NCI-H460 (cell line): ENCODE measurements around the gene LYPD6. TPM values are rescaled to one million over a fixed set of nuclear protein-coding genes. Genes with fewer than 3 reads are reported as not detected.
"Not testable (repeated sequence)": the region's sequence is repeated elsewhere in the genome, so short reads cannot be mapped to it uniquely, and the experiment has no call there.

ENCODE experiments used
- DNase-seq: peaks from one replicate; pipeline ENCODE4 v3.0.0-alpha.2; 2016; ENCODE audit warnings: low read depth; ENCODE audit errors: extremely low read depth
- polyA plus RNA-seq: library from polyadenylated mRNA; depleted of rRNA; stranded (reverse); fragments of >200 nt; gene quantifications from 2 replicates; pipeline ENCODE4 v1.2.3, GENCODE V29; 2014; cell fraction: nucleus; rRNA removed
- total RNA-seq: library from RNA; depleted of rRNA; stranded (reverse); fragments of >200 nt; shearing (Covaris generic); gene quantifications from 2 replicates; pipeline ENCODE4 v1.2.3, GENCODE V29; 2014; rRNA removed

The LYPD6 gene, protein sequence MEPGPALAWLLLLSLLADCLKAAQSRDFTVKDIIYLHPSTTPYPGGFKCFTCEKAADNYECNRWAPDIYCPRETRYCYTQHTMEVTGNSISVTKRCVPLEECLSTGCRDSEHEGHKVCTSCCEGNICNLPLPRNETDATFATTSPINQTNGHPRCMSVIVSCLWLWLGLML
- total RNA-seq, result 5.5 and 5.6 TPM in 2 replicates
- polyA plus RNA-seq, result 6.9 and 11.9 TPM in 2 replicates

DNA sequence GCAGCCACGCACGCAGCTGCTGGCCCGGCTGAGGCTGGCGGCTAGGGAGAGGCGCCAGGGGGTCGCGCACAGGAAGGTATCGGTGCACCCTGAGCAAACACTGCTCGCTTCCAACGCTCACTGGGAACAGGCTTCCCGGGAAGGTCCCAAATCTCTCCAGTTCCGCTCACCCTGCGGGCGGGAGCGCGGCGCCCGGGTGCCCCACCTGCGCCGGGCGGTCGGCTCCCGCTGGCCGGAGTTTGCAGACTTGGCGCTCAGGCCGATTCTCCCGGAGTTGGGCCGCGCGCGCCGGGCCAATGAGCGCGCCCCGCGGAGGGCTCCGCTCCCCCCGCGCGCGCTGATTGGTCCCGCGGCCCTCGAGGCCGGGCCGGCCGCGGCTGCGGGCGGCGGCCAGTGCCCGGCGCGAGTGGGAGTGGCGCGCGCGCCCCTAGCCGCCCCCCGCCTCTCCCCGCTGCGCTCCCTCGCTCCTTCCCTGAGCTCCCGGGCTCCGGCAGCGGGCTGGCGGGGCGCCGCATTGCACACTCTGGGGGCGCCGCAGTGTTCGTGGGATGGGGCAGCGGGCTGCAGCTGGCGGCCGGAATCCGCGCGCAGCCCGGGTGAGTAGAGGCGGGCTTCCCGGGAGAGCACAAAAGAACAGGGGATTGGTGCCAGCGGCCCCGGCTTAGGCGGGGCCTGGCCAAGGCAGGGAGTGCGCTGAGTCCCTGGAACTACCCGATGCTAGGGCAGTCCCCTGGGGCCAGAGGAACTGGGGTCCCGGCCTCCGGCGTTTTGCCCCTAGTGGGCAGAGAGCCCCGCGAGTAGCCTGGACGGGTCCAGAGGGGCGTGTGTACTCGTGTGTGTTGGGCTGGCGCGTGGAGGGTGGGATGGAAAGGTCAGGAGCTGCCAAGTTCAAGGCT is at the start of gene LYPD6:
Gene LYPD6, plus strand, starts transcription at position 461 of the 896 bp plus-strand sequence. CDS start 107,122 bp downstream, outside the sequence.
- peak; percentile 68 for DNase-seq

DNA sequence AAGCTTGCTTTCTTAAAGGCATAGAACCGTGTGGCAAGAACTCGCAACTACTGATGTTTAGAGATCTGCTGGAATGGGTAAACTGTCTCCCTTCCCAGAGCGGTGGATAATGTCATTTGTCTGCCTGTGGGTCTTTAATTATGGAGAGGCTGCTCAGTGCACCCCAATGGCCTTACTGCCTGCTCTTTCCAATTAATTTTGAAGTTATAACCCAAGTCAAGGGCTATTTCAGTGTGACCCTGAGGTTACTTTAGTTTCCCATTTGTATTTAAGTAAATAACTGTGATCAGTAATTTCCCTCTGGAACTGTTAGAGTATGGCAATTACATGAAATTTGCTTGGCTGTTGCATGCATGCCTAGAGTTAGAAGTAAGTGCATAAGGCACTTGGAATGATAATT is 48.9 kb upstream of the LYPD6 start:
- DNase-seq, result no peak

DNA sequence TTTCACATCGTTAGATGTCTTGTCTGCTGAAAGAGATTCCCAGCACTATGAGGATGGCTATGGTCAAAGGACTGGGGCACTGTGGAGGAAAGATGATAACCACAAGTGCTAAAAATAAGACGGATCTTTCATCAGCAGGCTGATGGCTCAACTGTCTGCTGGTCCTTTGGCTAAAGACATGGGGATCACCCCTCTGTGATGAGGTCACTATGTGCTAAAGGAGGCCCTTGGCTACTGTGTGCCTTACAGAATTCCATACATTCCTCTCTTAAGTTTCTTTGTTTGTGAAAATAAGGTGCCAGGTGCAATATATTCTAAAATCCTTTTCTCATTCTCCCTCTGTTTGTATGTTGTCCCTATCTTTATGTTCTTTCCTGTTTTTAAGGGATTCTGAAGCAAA is 39.7 kb upstream of the LYPD6 start:
- no peak for DNase-seq

DNA sequence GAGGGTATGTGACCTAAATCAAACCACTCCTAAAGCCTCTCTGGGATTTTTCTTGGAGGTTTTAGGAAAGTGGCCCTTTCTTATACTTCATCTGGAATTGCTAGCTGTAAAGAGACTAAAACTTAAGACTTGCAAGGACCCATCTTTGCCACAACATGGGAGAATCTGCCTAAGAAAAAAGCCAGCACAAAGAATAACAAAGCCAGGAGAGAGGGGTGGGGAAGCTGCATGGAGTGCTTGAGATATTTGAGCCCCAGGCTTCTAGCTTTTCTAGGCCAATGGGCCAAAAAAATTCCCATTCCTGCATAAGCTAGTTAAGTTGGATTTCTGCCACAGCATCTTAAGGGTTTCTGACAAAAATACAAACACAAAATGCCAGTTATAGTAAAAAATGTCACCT is 38.5 kb upstream of the LYPD6 start:
- DNase-seq, result no peak

DNA sequence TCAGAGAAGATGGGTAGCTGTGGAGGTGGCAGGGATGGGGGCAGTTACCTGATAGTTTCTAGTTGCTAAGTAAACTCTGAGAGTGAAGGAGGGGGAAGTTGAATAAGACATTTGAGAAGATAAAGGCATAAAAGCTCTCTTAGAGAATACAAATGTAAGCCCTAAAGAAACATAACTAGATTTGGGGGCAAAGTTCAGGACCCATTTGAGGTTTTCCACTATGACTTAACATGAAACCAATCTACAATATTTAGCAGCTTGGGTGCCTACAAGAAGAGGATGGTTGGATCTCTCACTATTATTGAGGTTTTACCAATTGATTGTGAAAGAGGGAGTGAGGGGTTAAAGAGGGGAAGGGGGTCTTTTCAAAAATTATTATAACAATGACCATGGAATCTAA is 34.4 kb upstream of the LYPD6 start:
- DNase-seq, result no peak

DNA sequence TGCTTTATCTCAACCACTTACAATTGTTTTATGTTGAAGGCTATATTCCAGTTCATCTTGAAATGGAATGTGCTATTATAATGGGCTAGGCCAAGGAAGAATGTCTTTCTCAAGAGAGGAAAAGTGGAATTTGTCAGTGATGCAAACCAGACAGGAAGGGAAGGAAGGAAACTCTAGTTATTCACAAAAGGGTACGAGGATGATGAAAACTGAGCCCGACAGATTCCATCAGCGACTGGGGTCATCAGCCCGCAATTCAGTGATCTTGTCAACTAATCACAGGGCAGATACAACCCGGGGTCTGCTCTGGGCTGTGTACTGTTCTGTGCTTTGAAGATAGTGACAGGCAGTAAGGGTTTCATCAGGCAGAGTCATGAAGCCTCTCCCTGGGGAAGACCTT is 23.4 kb upstream of the LYPD6 start:
- no peak for DNase-seq

DNA sequence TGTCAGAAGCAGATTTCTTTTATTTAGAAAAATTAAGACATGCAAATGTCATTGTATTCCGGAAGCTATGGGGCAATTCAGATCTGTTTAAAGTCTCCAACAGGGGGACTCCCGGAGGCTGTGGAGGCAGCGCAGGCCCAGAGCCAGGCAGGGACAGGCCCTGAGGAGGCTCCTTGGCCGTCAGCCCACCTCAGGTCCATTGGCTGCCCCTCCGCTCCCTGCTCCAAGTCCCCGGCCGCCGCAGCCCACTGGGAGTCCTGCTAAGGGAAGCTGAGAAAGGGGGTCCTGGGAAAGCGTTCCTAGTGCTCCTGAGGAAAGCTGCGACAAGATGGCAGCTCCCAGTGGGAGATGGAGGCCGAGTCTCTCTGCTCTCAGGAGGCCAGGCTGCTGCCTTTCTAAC is 20.0 kb upstream of the LYPD6 start:
- no peak for DNase-seq

DNA sequence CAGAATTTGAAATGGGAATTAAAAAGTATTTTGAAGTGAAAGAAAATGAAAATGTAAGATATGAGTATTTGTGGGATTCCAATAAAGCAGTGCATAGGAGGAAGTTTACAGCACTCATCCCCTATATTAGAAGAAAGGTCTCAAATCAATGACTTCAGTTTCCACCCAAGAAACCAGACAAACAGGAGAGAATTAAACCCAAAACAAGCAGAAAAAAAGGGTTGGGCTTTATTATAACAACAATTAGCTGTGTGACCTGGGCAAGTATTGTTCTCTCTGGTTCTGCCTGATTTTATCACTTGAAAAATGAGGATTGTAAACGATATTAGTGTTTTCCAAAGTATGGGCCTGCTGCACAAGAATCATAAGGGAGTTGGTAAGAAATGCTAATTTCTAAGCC is 18.3 kb upstream of the LYPD6 start:
- no peak for DNase-seq

DNA sequence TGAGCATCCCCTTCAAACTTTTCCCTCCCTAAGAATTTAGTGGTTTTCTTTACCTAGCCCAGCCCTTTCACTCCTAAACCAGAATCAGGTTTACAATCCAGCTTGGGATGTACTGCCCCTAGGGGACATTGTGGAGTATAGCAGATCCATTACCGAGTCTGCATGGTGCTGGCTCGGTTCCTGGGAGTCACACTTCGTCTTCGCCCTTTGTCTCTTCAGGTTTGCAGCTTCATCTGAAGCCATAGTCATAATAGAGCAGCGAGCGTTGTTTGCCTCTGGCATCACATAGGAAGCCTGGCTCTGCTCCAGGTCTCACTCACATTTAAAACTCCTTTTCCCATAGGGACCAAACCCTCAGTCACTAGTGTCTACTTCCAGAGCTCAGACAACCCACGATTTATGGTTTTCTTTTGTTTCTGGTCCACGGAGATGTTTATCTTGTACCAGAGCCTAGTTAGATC is 16.8 kb upstream of the LYPD6 start:
- peak; percentile 45 for DNase-seq

DNA sequence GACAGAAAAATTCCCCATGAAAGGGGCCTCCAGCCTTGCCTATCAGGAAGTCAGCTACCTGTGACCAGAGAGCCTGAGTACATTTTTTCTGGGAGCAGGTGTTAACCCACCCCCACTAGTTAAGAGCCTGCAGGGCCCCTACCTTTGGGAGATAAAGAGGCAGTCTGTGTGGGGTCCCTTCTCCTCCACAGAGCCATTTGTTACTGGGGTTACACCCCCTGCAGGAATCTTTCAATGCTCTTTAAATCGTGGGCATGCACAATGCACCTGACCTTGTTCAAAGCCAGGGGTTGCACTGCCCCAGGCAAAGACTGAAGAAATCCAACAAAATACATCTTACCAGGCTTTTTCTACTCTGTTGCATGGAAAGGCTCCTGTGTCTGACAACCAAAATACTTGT is 15.7 kb upstream of the LYPD6 start:
- DNase-seq, result no peak

DNA sequence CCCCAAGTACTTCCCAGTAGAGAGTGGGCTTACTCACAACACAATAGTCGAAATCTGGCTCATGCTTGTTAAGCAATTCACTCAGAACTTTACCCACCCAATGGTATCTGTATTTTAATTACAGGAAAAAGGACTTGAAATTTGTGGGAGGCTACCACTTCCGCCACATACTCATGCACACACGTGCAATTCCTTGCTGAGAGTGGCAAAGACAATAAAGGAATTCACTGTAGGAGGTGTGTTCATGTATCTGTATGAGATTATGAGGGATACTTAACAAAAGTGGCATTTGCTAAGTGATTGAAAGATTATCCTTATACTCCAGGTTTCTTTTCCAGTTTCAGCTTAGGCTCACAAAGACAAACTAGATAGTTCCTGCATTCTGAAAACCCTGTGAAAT is 14.9 kb upstream of the LYPD6 start:
- DNase-seq, result no peak

DNA sequence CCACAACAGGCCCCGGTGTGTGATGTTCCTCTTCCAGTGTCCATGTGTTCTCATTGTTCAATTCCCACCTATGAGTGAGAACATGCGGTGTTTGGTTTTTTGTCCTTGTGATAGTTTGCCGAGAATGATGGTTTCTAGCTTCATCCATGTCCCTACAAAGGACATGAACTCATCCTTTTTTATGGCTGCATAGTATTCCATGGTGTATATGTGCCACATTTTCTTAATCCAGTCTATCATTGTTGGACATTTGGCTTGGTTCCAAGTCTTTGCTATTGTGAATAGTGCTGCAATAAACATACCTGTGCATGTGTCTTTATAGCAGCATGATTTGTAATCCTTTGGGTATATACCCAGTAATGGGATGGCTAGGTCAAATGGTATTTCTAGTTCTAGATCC is 11.8 kb upstream of the LYPD6 start:
- DNase-seq, result not testable (repeated sequence)

DNA sequence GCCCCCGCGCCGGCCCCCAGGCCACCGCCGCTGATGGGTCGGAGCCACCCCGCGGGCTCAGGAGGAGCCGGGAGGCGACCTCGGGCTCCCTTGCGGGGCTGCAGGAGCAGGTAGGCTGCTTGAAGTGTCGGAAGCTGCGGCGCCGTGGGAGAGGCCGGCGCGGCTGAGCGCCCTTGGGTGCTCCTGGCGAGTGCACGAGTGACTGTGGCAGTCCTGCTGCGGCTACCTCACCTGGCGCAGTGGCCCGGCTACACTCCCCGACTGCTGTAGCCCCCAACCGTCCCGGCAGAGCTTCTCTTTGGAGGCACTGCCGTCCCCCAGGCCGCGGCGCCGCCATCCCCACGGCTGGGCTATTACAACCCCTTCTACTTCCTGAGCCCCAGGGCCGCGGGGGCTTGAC is 10.0 kb upstream of the LYPD6 start:
- DNase-seq, result no peak

DNA sequence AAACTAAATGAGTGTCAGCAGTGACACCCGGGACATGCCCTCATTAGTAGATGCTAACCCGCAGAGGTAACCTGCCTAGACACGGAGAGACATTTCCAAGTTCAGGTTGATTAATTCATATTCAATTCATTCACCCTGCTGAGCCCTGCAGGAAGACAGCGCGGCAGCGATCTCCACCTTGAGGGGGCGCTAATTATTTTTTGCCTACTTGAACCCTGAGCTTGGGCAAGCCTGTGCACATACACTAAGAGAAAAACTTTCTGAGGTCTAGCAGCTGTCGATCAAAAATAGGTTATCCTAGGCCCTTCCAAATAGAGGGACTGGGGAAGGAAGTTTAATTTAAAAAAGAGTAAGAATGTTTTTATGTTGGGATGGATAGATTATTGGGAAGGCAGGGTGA is 1.3 kb upstream of the LYPD6 start:
- DNase-seq, result no peak

DNA sequence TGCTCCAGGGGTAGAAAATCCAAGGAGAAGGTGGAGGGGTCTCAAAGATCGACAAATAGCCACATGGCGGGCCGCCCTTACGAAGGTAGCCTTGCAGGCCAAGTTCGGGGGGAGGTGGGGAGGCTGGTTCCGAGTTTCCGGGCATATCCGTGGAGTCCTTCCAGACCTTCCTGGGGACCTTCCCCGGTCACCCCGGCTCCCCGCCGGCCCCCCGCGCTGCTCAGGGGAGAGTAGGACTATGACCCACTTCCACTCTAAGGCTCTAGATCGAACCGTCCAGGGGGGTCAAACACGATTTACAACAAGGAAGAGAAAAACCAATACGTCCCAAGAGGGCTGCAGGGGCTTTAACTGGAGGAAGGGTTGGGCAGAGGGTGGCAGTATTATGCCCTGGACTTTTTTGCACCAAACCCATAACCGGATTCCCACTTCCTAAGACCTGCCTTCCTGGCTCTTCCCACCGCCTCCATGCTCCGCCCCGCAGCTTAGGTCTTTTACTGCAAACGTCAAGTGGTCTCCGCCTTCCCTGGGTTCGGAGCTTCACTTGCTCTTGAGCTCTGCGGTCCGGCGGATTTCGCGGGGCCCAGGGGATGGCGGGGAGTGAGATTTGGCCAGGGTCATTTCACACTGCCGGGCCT is 779 bp upstream of the LYPD6 start:
- DNase-seq, result peak; percentile 36

DNA sequence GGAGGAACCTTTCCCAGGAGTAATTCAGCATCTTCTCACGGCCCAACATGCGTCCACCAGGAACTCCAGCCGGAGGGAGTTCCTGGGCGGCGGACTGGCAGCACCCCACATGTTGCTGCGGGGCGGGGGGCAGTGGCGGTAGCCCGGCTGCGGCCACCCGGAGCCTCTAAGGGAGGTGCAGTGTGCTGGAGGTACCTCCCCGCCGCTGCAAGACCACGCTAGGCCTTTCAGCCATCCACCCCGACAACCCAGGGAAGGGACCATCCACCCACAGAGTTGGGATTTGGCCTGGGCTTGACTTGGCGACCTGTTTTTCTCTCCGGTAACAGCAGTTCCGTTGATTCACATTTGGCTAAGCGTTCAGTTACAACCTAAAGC is 625 bp downstream of the LYPD6 start:
- DNase-seq, result no peak

DNA sequence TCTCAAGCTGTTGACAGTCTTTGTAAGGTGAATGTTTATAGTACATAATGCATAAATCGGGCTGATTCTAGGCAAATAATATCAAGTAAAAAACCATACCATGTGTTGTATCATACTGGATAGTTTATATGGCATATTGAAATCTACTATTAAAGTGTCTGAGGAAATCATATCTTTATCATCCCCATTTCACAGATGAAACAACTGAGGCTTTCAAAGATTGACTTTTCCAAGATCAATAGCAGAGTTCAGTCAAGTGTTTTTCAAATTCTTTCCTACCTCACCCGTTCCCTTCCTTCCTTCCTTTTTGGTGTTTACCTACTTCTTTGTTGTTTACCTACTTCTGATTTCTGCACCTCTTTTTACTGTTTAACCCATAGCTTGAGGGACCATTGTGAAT is 2.0 kb downstream of the LYPD6 start:
- no peak for DNase-seq

DNA sequence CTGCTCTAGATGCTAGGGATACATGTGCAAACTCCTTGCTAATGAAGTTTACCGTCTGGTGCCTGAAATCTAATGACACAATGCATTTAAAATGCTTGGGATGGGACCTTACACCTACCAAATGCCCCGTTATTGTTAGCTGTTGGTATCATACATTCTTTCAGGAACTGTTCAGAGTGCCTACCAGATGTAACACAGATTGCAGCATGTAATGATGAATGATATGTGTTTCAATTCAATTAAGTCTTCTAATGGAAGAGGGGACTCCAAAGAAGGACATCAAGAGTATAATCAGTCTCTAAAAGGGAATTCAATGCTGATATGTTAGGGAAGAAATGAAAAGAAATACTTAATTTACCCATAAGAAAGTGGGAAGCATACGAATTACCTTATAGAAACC is 3.2 kb downstream of the LYPD6 start:
- DNase-seq, result no peak

DNA sequence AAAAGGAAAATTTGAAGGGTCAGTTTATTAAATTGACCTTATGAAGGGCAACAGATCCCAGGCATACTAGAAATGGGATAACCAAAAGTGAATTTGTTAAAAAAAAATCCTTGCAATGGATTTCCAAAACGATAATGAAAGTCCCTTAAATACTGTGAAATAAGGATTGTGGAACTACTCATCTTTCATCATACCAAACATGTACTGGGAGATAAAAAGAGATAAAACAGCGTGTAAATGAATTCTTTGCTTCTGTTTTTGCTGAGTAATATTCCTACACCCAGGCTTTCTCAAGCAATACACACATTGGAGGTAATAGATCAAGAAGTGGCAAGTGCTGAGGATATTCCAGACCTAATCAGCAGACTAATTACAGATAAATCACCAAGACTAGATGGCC is 3.8 kb downstream of the LYPD6 start:
- no peak for DNase-seq

DNA sequence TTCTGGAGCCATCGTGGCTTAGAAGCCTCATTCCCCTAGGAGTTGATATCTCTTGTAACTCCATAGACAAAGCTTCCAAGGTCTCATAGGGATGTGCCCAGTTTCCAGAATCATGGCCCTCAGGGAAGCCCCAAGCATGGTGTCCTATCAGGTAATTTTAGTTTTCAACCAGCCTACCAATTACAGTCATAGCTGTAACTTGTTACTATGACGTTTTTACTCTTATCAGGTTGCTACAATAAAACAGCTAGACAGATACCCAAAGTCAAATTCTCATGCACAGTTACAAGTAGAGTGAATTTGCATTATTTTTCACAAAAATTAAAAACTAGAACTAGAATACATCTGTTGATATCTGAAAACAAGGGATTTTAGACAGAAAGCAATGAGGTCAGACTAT is 8.9 kb downstream of the LYPD6 start:
- no peak for DNase-seq

DNA sequence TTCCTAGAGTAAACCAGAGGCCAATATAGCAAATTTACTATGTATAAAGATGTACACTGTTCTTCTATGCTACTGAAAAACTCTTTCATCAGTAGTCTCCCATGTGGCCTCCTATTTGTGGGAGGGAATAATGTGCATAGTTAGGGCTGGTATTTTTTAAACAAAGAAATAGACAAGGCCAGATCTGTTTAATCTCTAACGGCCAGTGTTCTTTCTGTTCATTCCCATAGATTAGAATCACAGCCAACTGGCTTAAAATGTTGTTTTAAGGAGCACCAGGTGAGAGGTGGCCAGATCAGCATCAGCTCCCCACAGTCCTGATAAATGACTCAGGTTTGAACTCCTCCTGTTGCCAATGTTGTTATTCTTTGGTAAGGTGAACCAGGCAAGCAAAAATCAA is 12.1 kb downstream of the LYPD6 start:
- no peak for DNase-seq

DNA sequence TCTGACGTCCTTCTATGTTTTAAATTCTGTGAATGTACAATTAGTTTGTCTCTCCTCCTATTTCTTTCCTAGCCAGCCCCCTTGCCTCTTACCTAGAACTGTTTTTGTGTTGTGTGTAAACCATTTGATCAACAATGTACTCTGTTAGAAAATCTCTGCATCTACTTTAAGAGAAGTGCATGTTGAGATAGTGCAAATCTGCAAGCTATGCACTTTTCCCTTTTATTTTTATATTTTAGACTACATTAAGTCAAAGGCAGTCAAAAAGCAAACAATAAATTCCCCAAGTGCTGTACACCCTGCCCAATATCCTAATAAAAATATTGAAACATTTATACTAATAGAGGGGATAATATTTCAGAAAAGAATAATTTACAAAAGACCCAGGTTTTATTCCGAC is 13.7 kb downstream of the LYPD6 start:
- DNase-seq, result no peak
